K562 (cell line): Measurements from ENCODE around the gene DARS2. TPM values are rescaled to one million over a fixed set of nuclear protein-coding genes. Genes with fewer than 3 reads are reported as not detected.

Experiments
- CEBPG ChIP-seq, 3 experiments: fragments of 200-800 bp in 1 of 3; sonication (Bioruptor generic) in 1 of 3; sonication (generic) in 1 of 3; formaldehyde crosslinking in 1 of 3; IDR thresholded peaks in 2 of 3; conservative IDR thresholded peaks in 1 of 3; 2 replicates each; pipeline versions ENCODE4 v1.6.1 to v1.8.0; 2016 to 2022; ENCODE audit warnings: missing compliant biosample characterization in 2 of 3, missing genetic modification characterization in 2 of 3, mild to moderate bottlenecking in 1 of 3, missing genetic modification reagents in 1 of 3
- ERF ChIP-seq: fragments of 450-650 bp; formaldehyde crosslinking; IDR thresholded peaks from 2 replicates; pipeline ENCODE4 v1.4.0; 2020; ENCODE audit warnings: mild to moderate bottlenecking, mixed read lengths
- GTF2F1 ChIP-seq: IDR thresholded peaks from 2 replicates; pipeline ENCODE4 v1.6.1; 2011; ENCODE audit warnings: low read depth, low read length, improper control_type of control experiment
- HDAC6 ChIP-seq: IDR thresholded peaks from 2 replicates; pipeline ENCODE4 v1.6.1; 2012; ENCODE audit warnings: low read depth, mild to moderate bottlenecking, control low read depth, inconsistent platforms, low read length, moderate library complexity
- HSF4 ChIP-seq: fragments of 250-450 bp; sonication (Bioruptor Pico); IDR thresholded peaks from 2 replicates; pipeline ENCODE4 v2.1.2; 2022; ENCODE audit warnings: mild to moderate bottlenecking, moderate library complexity, borderline replicate concordance
- MAZ ChIP-seq, 2 experiments: fragments of 450-650 bp in 1 of 2; sonication (generic) in 1 of 2; formaldehyde crosslinking; IDR thresholded peaks in 1 of 2; conservative IDR thresholded peaks in 1 of 2; 2 replicates each; pipeline versions ENCODE4 v1.4.0 to v1.5.0; 2020; ENCODE audit warnings: mild to moderate bottlenecking in 1 of 2, missing genetic modification reagents in 1 of 2
- MCM2 ChIP-seq: fragments of 450-650 bp; IDR thresholded peaks from 2 replicates; pipeline ENCODE4 v1.6.1; 2017; ENCODE audit warnings: low read depth, mild to moderate bottlenecking
- NFXL1 ChIP-seq: fragments of 450-650 bp; formaldehyde crosslinking; IDR thresholded peaks from 2 replicates; pipeline ENCODE4 v1.4.0; 2021; ENCODE audit warnings: mild to moderate bottlenecking
- RBM34 ChIP-seq: fragments of 200-400 bp; formaldehyde crosslinking; IDR thresholded peaks from 2 replicates; pipeline ENCODE4 v1.6.1; 2018; ENCODE audit warnings: low read length, borderline replicate concordance; ENCODE audit not compliant: insufficient read depth
- SRSF1 ChIP-seq: fragments of 200-400 bp; formaldehyde crosslinking; IDR thresholded peaks from 2 replicates; pipeline ENCODE4 v1.6.1; 2017; ENCODE audit warnings: mild to moderate bottlenecking, low read depth, low read length, moderate library complexity
- TAF15 ChIP-seq: fragments of 200-400 bp; formaldehyde crosslinking; IDR thresholded peaks from 2 replicates; pipeline ENCODE4 v1.6.1; 2017; ENCODE audit warnings: mild to moderate bottlenecking, low read depth, low read length, moderate library complexity
- TCF3 ChIP-seq: sonication (generic); formaldehyde crosslinking; IDR thresholded peaks from 2 replicates; pipeline ENCODE4 v1.4.0; 2020; ENCODE audit warnings: mild to moderate bottlenecking, missing genetic modification reagents
- TEAD4 ChIP-seq, 2 experiments: sonication (generic) in 1 of 2; formaldehyde crosslinking in 1 of 2; IDR thresholded peaks; 2 replicates each; pipeline versions ENCODE4 v1.6.1 to v1.8.0; 2012 to 2022; ENCODE audit warnings: borderline replicate concordance in 1 of 2, inconsistent platforms in 1 of 2, low read length in 1 of 2, mild to moderate bottlenecking in 1 of 2, missing genetic modification reagents in 1 of 2
- U2AF2 ChIP-seq: fragments of 200-400 bp; formaldehyde crosslinking; optimal IDR thresholded peaks from 2 replicates; pipeline ENCODE3; 2017; ENCODE audit warnings: low read depth, mild to moderate bottlenecking, low read length
- YY1 ChIP-seq, 3 experiments: IDR thresholded peaks; 2 replicates each; pipeline ENCODE4 v1.6.1; 2011; ENCODE audit warnings: low read length in 2 of 3, mild to moderate bottlenecking in 2 of 3, moderate library complexity in 2 of 3, borderline replicate concordance in 1 of 3, control low read depth in 1 of 3, low read depth in 1 of 3; ENCODE audit not compliant: insufficient read depth in 3 of 3, insufficient replicate concordance in 2 of 3, control insufficient read depth in 1 of 3, insufficient read length in 1 of 3; ENCODE audit errors: extremely low read depth in 1 of 3
- ZNF140 ChIP-seq: fragments of 250-450 bp; sonication (Bioruptor Pico); IDR thresholded peaks from 2 replicates; pipeline ENCODE4 v1.8.0; 2021; ENCODE audit warnings: moderate library complexity, mild to moderate bottlenecking, inconsistent platforms
- ZNF143 ChIP-seq: sonication (generic); formaldehyde crosslinking; IDR thresholded peaks from 2 replicates; pipeline ENCODE4 v1.9.0; 2022; ENCODE audit warnings: mild to moderate bottlenecking, missing genetic modification reagents
- ZNF24 ChIP-seq: fragments of 450-650 bp; IDR thresholded peaks from 2 replicates; pipeline ENCODE4 v1.6.1; 2016
- ZNF282 ChIP-seq: sonication (generic); formaldehyde crosslinking; IDR thresholded peaks from 2 replicates; pipeline ENCODE4 v1.8.1; 2023; ENCODE audit warnings: missing genetic modification reagents
- polyA plus RNA-seq, 8 experiments: library from polyadenylated mRNA; depleted of rRNA in 4 of 8; stranded (reverse) in 5 of 8; unstranded in 3 of 8; fragments of >200 nt; fragmentation: Nextera tagmentation in 2 of 8; fragmentation: Illumina TruSeq in 1 of 8; extraction: Ambion mirVana in 2 of 8; extraction: Trizol in 1 of 8; gene quantifications; 2 replicates each; pipeline versions ENCODE4 v1.2.1 to v1.2.3, GENCODE V29; 2011 to 2014; ENCODE audit warnings: inconsistent platforms in 1 of 8, missing spikeins in 1 of 8
- total RNA-seq, 7 experiments: library from RNA; depleted of rRNA in 6 of 7; stranded (reverse); fragments of >200 nt in 6 of 7; fragmentation: Illumina TruSeq in 2 of 7; extraction: Trizol in 2 of 7; gene quantifications; 2 replicates each; pipeline versions ENCODE4 v1.2.1 to v1.2.3, GENCODE V29; 2011 to 2021; ENCODE audit warnings: low replicate concordance in 1 of 7
- TF ChIP-seq, protein P1 (sequence below): fragments of 450-650 bp; IDR thresholded peaks from 2 replicates; pipeline ENCODE4 v1.6.1; 2016; ENCODE audit warnings: low read depth, mild to moderate bottlenecking, moderate library complexity
- TF ChIP-seq, protein P2 (sequence below): fragments of 250-450 bp; sonication (Bioruptor Pico); IDR thresholded peaks from 2 replicates; pipeline ENCODE4 v1.8.0; 2021; ENCODE audit warnings: mild to moderate bottlenecking, moderate library complexity
- TF ChIP-seq, protein P3 (sequence below): sonication (generic); formaldehyde crosslinking; IDR thresholded peaks from 2 replicates; pipeline ENCODE4 v1.8.1; 2023; ENCODE audit warnings: mild to moderate bottlenecking, missing genetic modification reagents

Gene DARS2
- total and polyA plus RNA-seq, 9 of the 15 experiments (the other 6 are each of a cell fraction or from before 2014, with no cell fraction given): 36.4 to 96.7 (median 68.6) TPM

DNA sequence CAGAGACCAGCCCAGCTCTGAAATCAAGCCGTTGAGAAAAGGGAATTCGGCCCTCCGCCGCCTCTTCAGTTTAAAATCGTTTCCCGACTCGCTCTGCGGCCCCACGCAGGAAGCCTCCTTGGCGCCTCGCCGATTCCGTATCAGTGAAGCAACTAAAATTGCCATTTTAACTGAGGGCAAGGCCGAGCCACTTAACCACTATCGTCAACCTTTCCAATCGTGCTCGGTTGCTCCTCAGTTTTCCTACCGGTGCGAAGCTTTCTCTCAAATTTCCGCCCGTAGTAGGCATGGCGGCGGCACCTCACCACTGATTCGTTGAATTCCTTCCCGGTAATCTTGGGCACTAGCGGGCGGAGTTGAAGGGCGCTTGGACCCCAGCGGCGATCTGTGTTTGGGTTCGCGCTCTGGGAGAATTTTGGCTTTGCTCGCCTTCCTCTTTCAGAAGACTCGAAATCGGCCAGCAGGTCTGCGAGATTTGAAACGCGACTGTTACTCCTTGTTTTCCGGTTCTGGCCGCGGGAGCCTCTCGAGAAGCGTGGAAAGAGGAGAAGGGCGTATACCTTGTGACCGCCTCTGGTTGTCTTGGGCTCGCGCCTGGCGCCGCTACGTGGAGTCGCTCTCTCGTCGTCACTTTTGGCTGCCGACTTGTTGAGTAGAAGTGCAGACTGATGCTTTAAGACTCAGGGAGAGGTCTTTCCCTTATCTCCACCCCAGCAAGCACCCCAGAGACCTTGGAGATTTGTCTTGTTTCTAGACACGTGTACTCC, at the start of gene DARS2, which contains the start of gene CENPL (continued):
- TF ChIP-seq, protein P1, sequence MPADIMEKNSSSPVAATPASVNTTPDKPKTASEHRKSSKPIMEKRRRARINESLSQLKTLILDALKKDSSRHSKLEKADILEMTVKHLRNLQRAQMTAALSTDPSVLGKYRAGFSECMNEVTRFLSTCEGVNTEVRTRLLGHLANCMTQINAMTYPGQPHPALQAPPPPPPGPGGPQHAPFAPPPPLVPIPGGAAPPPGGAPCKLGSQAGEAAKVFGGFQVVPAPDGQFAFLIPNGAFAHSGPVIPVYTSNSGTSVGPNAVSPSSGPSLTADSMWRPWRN: 0 out of 2 replicates have a peak, but pooled peaks have one; percentile 8
- TF ChIP-seq RBM34 (no peak), CEBPG (CRISPR knock-in tag; IDR thresholded peaks at IDR 0.05) (peak; percentile 86), CEBPG (tag; conservative IDR thresholded peaks at IDR 0.05 in 1 of 2, IDR thresholded peaks at IDR 0.05 in 1 of 2) (peak; percentile 65 to 77), ZNF143 (CRISPR knock-in tag) (peak; percentile 86), TCF3 (CRISPR knock-in tag) (peak; percentile 49), ZNF140 (CRISPR knock-in tag) (no peak), ZNF282 (CRISPR knock-in tag) (no peak), NFXL1 (CRISPR knock-in tag) (no peak), GTF2F1 (peak; percentile 25), TEAD4 (IDR thresholded peaks at IDR 0.05; ENCODE audit: low read length) (no peak; the same call in 1 of the 2 replicates), TEAD4 (CRISPR knock-in tag; IDR thresholded peaks at IDR 0.05; ENCODE audit: borderline replicate concordance) (no peak), TAF15 (no peak), MCM2 (no peak), SRSF1 (no peak), MAZ (CRISPR knock-in tag; conservative IDR thresholded peaks at IDR 0.05 in 1 of 2, IDR thresholded peaks at IDR 0.05 in 1 of 2) (peak; percentile 16 to 60), ERF (CRISPR knock-in tag) (no peak), HSF4 (CRISPR knock-in tag) (no peak), HDAC6 (no peak), YY1 (IDR thresholded peaks at IDR 0.05; ENCODE audit: borderline replicate concordance in 1 of 3, control insufficient read depth in 1 of 3, extremely low read depth in 1 of 3, insufficient read depth in 3 of 3, insufficient read length in 1 of 3, insufficient replicate concordance in 2 of 3, low read depth in 1 of 3, low read length in 2 of 3) (peak; percentile 95 to 99 (median 97)), U2AF2 (no peak), ZNF24 (no peak)
- TF ChIP-seq, protein P2, sequence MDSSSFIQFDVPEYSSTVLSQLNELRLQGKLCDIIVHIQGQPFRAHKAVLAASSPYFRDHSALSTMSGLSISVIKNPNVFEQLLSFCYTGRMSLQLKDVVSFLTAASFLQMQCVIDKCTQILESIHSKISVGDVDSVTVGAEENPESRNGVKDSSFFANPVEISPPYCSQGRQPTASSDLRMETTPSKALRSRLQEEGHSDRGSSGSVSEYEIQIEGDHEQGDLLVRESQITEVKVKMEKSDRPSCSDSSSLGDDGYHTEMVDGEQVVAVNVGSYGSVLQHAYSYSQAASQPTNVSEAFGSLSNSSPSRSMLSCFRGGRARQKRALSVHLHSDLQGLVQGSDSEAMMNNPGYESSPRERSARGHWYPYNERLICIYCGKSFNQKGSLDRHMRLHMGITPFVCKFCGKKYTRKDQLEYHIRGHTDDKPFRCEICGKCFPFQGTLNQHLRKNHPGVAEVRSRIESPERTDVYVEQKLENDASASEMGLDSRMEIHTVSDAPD (CRISPR knock-in tag): no peak
- TF ChIP-seq, protein P3, sequence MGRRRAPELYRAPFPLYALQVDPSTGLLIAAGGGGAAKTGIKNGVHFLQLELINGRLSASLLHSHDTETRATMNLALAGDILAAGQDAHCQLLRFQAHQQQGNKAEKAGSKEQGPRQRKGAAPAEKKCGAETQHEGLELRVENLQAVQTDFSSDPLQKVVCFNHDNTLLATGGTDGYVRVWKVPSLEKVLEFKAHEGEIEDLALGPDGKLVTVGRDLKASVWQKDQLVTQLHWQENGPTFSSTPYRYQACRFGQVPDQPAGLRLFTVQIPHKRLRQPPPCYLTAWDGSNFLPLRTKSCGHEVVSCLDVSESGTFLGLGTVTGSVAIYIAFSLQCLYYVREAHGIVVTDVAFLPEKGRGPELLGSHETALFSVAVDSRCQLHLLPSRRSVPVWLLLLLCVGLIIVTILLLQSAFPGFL (CRISPR knock-in tag): no peak; the same call in 1 of the 2 replicates
